HCT116 (cell line): Measurements from ENCODE around the gene SMYD3.

ENCODE experiments used
- CTCF ChIP-seq, 3 experiments: fragments of 200-600 bp in 1 of 3; sonication (generic) in 1 of 3; IDR thresholded peaks in 2 of 3; conservative IDR thresholded peaks in 1 of 3; 2 replicates each; pipeline ENCODE4 v1.5.1; 2012 to 2017; ENCODE audit warnings: low read depth in 2 of 3, low read length in 2 of 3, antibody characterized with exemption in 1 of 3, borderline replicate concordance in 1 of 3, control low read depth in 1 of 3, mild to moderate bottlenecking in 1 of 3, mixed read lengths in 1 of 3, mixed run types in 1 of 3, moderate library complexity in 1 of 3; ENCODE audit not compliant: insufficient read depth in 1 of 3
- FOSL1 ChIP-seq: IDR thresholded peaks from 2 replicates; pipeline ENCODE4 v1.6.1; 2012; ENCODE audit warnings: low read depth
- JUND ChIP-seq: IDR thresholded peaks from 2 replicates; pipeline ENCODE4 v1.6.1; 2012
- POLR2A ChIP-seq: IDR thresholded peaks from 2 replicates; pipeline ENCODE4 v1.7.0; 2011; ENCODE audit warnings: borderline replicate concordance; ENCODE audit not compliant: insufficient read depth, insufficient read length; ENCODE audit errors: extremely low read depth

GRCh38 chr1:246306415-246307037 is 200.6 kb downstream of the SMYD3 start:
- TF ChIP-seq CTCF (IDR thresholded peaks at IDR 0.05 in 2 of 3, conservative IDR thresholded peaks at IDR 0.05 in 1 of 3; ENCODE audit: borderline replicate concordance in 1 of 3, insufficient read depth in 1 of 3, low read depth in 2 of 3, low read length in 2 of 3) (no peak), POLR2A (no peak), JUND (no peak), FOSL1 (no peak)
